ENCODE data around the gene NUDT22.

DNA sequence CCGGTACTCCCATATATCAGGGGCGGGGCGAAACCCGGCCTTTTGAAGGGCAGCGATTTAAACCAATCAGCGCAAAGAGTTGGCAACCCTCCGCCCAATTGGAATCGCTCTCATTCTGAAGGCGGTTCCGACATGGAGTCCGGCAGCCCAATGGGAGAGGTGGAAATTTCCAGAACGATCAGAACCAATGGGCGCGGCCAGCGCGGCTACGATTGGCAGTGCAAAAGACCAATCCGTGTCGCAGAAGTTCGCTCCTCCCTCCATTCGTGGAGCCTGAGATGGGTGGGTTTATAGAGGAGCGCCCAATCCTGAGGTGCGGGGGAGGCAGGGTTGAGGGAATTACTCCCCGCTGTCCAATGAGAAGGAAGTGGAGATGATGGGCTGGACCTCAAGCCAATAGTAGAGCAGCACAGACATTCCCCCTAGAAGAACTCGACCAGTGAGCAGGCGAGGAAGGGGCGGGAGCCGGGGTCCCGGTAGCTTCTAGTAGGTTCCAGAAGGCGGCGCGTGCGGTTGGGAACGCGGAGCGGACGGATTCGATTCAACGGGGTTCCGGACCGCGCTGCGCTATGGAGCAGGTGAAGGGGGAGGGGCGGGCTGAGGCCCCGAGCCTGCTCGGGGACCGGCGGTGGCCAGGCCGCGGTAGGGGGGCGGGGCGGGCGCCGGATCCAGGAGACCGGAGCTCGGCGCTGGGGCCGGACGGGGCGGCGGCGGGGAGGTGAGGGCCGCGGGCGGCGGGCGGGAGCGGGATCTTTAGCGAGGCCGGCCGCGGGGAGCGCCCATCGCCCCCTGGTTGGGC lies 40.2 kb upstream of the NUDT22 start, which contains the start of gene STIP1:
- TF ChIP-seq POLR2A (IDR thresholded peaks at IDR 0.05; ENCODE audit: low read depth, low read length) = no peak
- no peak; the same call in 1 of the 2 replicates for TF ChIP-seq POLR2AphosphoS5 (IDR thresholded peaks at IDR 0.05; ENCODE audit: low read depth, low read length)

Measured in GM12892 (cell line).